ENCODE measurements around the gene CD300A. TPM values are rescaled to one million over a fixed set of nuclear protein-coding genes. Genes with fewer than 3 reads are reported as not detected.

Gene CD300A
- total RNA-seq, 3 donors from 2014 or later: 3.7 to 7.0 (median 5.2) TPM

GRCh38 chr17:74426551-74427047 is 39.8 kb upstream of the CD300A start:
- Histone ChIP-seq H3K4me1 (ENCODE audit: low read depth) (peaks cover 26% of the 10 kb centered on the region), H3K4me3 (no peak overlapping the region), H3K9me3 (no peaks in the 10 kb centered on the region), H3K36me3 (ENCODE audit: low read depth) (no peaks in the 10 kb centered on the region)
- intact Hi-C loops (cut with DNase I, micrococcal nuclease): no loop called here
- ATAC-seq (no peak), DNase-seq (peak in 1 of 3 donors; percentile 34)
- no peak for TF ChIP-seq CTCF (IDR thresholded peaks at IDR 0.05)

- peak; percentile 84 to 90 (median 86) for DNase-seq
Observed at GRCh38 chr17:74427048-74427762, 39.2 kb upstream of the CD300A start.

GRCh38 chr17:74427763-74428153 is 38.7 kb upstream of the CD300A start:
- DNase-seq (no peak), ATAC-seq (no peak)
- H3K4me1 ChIP-seq (ENCODE audit: low read depth): peaks cover 26% of the 10 kb centered on the region
- no peaks in the 10 kb centered on the region for H3K36me3 ChIP-seq (ENCODE audit: low read depth)
- H3K9me3 ChIP-seq: no peaks in the 10 kb centered on the region
- intact Hi-C loops (cut with DNase I, micrococcal nuclease): no loop called here
- H3K4me3 ChIP-seq: no peak overlapping the region
- no peak for TF ChIP-seq CTCF (IDR thresholded peaks at IDR 0.05)

More at GRCh38 chr17:74427048-74427762, 39.2 kb upstream of the CD300A start:
- no peaks in the 10 kb centered on the region for H3K9me3 ChIP-seq
- intact Hi-C loops (cut with DNase I, micrococcal nuclease): no loop called here
- peak; percentile 69 for ATAC-seq
- no peaks in the 10 kb centered on the region for H3K36me3 ChIP-seq (ENCODE audit: low read depth)
- H3K4me1 ChIP-seq (ENCODE audit: low read depth): peaks cover 26% of the 10 kb centered on the region
- no peak overlapping the region for H3K4me3 ChIP-seq
- no peak for TF ChIP-seq CTCF (IDR thresholded peaks at IDR 0.05)

GRCh38 chr17:74429604-74430384 is 36.6 kb upstream of the CD300A start:
- no peak for TF ChIP-seq CTCF (IDR thresholded peaks at IDR 0.05)
- ATAC-seq: peak; percentile 32
- Histone ChIP-seq H3K4me3 (no peak overlapping the region), H3K36me3 (ENCODE audit: low read depth) (no peaks in the 10 kb centered on the region), H3K9me3 (no peaks in the 10 kb centered on the region), H3K4me1 (ENCODE audit: low read depth) (peaks cover 26% of the 10 kb centered on the region)
- DNase-seq: peak; percentile 48 to 74 (median 70)
- intact Hi-C loops (cut with DNase I, micrococcal nuclease): no loop called here

- H3K4me1 ChIP-seq (ENCODE audit: low read depth): peaks cover 30% of the 10 kb centered on the region
- no peaks in the 10 kb centered on the region for H3K9me3 ChIP-seq
- DNase-seq (peak in 1 of 3 donors; percentile 74), ATAC-seq (no peak)
- intact Hi-C loops (cut with DNase I, micrococcal nuclease): no loop called here
- H3K4me3 ChIP-seq: no peak overlapping the region
- TF ChIP-seq CTCF (IDR thresholded peaks at IDR 0.05): no peak
- H3K36me3 ChIP-seq (ENCODE audit: low read depth): no peaks in the 10 kb centered on the region
Observed at GRCh38 chr17:74430385-74430705, 36.1 kb upstream of the CD300A start.

Measured in mucosa of descending colon (tissue), 3 donors.